CD4-positive, alpha-beta T cell treated with Interferon gamma for 1 hour (primary cell): ENCODE measurements around the gene CCNB2.

ENCODE experiments used
- DNase-seq: peaks from one replicate; pipeline ENCODE4 v3.0.0-alpha.2; 2020

The CCNB2 gene

GRCh38 chr15:59169251-59169708 is 64.3 kb downstream of the CCNB2 start:
- DNase-seq: no peak

DNA sequence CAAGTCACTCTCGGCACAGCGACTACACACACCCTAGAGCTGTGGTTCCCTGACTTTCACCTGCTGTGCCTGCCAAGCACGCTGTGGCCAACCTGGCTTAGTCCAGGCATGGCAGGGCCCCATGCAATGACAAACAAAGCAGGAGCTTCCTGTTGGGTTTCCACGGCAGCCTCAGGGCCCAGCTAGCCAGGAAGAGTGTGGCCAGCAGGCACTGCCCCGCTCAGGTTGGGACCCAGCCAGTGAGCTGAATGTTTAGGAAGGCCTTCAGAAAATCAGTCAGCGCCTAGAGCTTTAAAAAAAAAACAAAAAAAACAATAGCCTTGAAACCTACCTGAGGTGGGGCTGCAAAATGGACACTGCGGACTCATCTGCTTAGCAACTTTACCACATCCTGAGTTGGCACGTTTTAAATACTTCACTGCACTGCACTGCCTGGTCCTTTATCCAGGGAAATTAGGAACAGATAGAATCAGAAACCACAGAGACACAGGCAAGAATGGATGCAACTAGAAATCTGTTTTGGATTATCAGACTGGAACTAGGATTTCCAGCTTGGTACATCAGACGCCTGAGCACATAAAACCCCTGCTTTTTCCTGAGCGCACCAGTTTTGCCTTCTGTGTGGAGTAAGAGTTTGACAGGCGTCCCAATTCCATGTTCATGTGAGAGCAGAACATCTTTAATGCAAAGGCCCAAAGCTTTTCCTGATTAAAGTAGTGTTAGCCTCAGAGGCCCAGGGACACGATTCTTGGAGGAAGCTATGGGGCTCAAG is 65.5 kb downstream of the CCNB2 start:
- DNase-seq: no peak

GRCh38 chr15:59171067-59171397 is 66.1 kb downstream of the CCNB2 start:
- no peak for DNase-seq

- no peak for DNase-seq
Observed at GRCh38 chr15:59172289-59172901, 67.4 kb downstream of the CCNB2 start.

DNA sequence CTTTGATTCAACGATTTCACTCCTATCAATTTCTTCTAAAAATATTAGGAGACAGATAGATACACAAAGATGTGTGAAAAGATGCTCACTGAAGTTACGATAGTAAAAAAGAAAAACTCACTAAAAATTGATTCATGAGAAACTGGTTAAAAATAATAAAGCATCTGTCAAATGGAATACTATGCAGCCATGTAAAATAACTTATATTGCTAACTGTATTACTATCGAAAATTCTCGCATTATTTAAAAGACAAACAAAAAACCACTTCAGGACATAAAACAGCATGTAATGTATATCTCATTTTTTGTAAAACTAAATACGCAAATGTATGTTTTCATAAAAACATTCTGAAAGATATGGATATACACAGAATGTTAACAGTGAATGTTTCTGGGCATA is 68.2 kb downstream of the CCNB2 start:
- no peak for DNase-seq

DNA sequence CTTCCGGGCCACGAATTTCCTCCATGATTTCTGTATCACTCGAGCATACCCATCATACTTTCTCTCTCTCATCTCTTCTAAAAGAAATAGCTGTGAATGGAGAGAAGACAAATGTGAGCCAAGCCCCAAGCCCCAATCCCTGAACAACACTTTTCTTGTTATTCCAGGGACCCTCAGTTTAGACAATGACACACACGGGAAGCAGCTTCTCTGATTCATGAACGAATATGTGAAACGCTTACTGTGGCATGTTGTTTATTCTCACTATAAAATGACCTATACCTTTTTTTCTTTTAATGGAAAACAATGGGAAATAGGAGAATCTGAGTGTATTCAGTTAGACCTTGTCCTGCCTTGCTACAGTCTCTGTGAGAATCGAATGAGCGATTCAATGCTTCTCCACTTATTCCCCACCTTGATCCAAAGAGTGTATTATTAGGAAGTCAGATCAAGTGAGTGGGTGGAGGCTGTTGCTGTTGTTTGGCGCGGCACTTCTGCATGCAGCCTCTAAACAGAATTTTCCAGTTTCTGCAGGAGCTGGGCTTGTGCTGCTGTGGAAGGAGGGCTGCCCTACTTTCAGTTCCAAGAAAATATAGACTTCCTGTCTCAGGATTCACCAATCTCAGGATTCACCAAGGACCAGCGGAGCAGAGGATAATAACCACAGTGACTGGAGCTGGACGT is 69.3 kb downstream of the CCNB2 start:
- no peak for DNase-seq
